ENCODE measurements around the gene OR4K15. TPM values are rescaled to one million over a fixed set of nuclear protein-coding genes. Genes with fewer than 3 reads are reported as not detected.

The OR4K15 gene, protein sequence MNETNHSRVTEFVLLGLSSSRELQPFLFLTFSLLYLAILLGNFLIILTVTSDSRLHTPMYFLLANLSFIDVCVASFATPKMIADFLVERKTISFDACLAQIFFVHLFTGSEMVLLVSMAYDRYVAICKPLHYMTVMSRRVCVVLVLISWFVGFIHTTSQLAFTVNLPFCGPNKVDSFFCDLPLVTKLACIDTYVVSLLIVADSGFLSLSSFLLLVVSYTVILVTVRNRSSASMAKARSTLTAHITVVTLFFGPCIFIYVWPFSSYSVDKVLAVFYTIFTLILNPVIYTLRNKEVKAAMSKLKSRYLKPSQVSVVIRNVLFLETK
- total RNA-seq = not detected in 2 replicates

DNA sequence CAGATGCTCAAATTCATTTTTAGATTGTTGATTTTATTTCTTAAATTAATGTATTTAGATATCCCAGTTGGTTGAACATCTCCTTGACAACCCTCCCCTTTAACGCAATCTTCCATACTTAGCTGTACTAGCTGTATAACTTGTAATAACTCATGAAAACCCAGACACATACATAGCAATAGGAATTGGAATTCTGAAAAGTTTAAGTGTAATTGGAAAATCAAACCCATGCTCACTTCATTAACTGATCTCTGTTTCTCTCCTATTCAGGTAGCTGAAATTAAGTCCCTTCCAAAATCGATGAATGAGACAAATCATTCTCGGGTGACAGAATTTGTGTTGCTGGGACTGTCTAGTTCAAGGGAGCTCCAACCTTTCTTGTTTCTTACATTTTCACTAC lies at the start of gene OR4K15:
Gene OR4K15 (plus strand): TSS at position 301 of the 400 bp plus-strand sequence. CDS start 0 bp downstream, at position 301.

DNA sequence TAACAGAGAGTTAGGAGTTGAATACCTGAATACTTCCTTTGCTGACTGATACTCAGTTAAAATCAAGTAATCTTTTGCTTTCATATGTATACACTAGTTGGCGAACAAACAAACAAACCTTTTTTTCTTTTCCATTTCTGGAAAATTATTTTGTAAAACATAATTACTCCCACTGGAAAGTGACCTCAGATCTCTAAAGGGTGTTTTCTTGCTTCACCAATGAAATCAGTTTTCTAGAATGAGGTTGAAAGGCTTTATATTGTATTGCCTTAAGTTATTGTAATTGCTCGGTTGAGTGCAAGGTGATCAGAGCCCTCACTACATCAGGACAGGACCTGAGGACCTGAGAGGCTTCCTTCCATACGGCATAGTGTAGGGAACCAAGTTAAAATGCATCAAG lies 44.8 kb upstream of the OR4K15 start, which contains the start of gene OR4K1:
Gene OR4K1 (plus strand): TSS at position 301 of the 400 bp plus-strand sequence. CDS start 4,750 bp downstream, outside the sequence.

DNA sequence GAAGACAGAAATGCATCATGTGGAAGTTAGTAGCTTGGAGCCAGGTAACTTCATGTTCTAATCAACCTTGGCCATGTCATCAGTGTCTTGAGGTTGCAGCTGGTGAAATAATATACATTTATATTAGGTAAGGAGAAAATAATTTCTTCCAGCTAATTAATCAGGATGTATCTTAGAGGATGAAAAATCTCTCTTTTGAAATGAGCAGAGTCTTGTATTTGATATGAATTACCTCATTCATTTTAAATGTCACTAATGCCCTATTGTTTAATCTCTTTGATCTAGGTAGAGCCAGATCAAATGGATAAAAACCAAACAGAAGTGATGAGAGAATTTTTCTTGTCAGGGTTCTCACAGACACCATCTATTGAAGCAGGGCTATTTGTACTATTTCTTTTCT lies 26.5 kb downstream of the OR4K15 start, which contains the start of gene OR4Q2:
Gene OR4Q2 (plus strand): TSS at position 301 of the 400 bp plus-strand sequence.

DNA sequence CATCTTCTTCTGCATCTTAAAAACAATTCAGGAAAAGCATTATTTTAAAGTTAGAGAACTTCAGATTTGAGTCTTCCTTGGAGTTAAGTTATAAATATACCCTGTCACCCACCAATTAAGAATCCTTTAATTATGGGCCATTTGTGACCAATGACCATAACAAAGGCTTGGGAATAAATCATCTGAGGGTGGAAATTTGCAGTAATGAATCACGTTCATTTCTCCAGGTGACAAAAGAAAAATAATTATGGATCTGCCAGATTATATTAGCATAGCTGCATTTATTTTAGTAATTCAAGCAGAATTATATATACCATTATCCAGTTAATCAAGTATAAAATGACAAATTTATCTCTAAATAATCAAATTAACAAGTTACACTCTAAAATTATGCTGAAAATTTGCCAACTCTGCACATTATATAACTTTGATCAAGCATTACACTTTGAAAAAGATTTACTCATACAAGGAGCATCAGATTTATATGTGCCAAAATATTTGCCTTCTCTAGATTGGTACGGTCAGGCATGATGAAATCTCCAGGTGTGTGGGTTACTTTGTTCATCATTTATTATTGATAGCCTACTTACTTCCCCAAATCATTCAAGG lies 44.0 kb downstream of the OR4K15 start, which contains the start of gene OR4K14:
Gene OR4K14 (minus strand): TSS at position 51 of the 609 bp plus-strand sequence. CDS start 4,114 bp downstream, outside the sequence.

Other genes with a start within 250 kb of the OR4K15 start
- not detected in 2 replicates for gene OR4Q3, start 232.0 kb upstream of the OR4K15 start, total RNA-seq
- gene OR4M1, start 202.1 kb upstream of the OR4K15 start, total RNA-seq = not detected in 2 replicates
- not detected in 2 replicates for gene OR4N2, start 171.8 kb upstream of the OR4K15 start, total RNA-seq
- gene OR4K2, start 100.4 kb upstream of the OR4K15 start, total RNA-seq = not detected in 2 replicates
- gene OR4K5, start 55.0 kb upstream of the OR4K15 start, total RNA-seq = not detected in 2 replicates
- not detected in 2 replicates for gene OR4K1, start 44.7 kb upstream of the OR4K15 start, total RNA-seq
- not detected in 2 replicates for gene OR4Q2, start 26.6 kb downstream of the OR4K15 start, total RNA-seq
- gene OR4K14, start 43.7 kb downstream of the OR4K15 start, total RNA-seq = not detected in 2 replicates
- gene OR4K13, start 60.4 kb downstream of the OR4K15 start, total RNA-seq = not detected in 2 replicates
- gene OR4L1, start 84.5 kb downstream of the OR4K15 start, total RNA-seq = not detected in 2 replicates
- gene OR4K17, start 135.1 kb downstream of the OR4K15 start, total RNA-seq = 0.14 TPM in 1 of 2 replicates, not detected in the other
- gene OR4N5, start 163.2 kb downstream of the OR4K15 start, total RNA-seq = not detected in 2 replicates
- not detected in 2 replicates for gene OR11G2, start 215.3 kb downstream of the OR4K15 start, total RNA-seq
- not detected in 2 replicates for gene OR11H6, start 248.1 kb downstream of the OR4K15 start, total RNA-seq

Data from smooth muscle cell of bladder (primary cell).